Colonic mucosa (tissue), 4 donors: ENCODE data around the gene SPEF2. TPM values are rescaled to one million over a fixed set of nuclear protein-coding genes. Genes with fewer than 3 reads are reported as not detected.

Experiments
- DNase-seq: peaks from one replicate; pipeline ENCODE4 v3.0.0-alpha.2; 2020
- H3K27ac ChIP-seq: fragments of 200-600 bp; one replicate; pipeline ENCODE4 v1.8.0; 2021
- H3K27me3 ChIP-seq: fragments of 200-600 bp; one replicate; pipeline ENCODE4 v1.8.0; 2021
- H3K36me3 ChIP-seq: fragments of 200-600 bp; one replicate; pipeline ENCODE4 v1.8.0; 2021
- H3K4me1 ChIP-seq: fragments of 200-600 bp; one replicate; pipeline ENCODE4 v1.8.0; 2021; ENCODE audit warnings: mild to moderate bottlenecking
- H3K4me3 ChIP-seq: fragments of 200-600 bp; one replicate; pipeline ENCODE4 v1.8.0; 2021
- H3K9ac ChIP-seq, 2 donors: one replicate each; pipeline ENCODE4 v1.7.0; 2013; ENCODE audit warnings: control low read depth in 2 of 2, low read depth in 2 of 2, low read length in 2 of 2
- H3K9me3 ChIP-seq: fragments of 200-600 bp; one replicate; pipeline ENCODE4 v1.8.0; 2021
- CTCF ChIP-seq: fragments of 200-600 bp; IDR thresholded peaks from one replicate; pipeline ENCODE4 v1.8.0; 2022; ENCODE audit warnings: antibody characterized with exemption, mild to moderate bottlenecking
- intact Hi-C: fragments of 100-400 bp; cut with DNase I; formaldehyde crosslinking; loops from one replicate; pipeline ENCODE4 v1.14.1; 2022
- total RNA-seq, 2 donors: library from RNA; stranded (reverse); fragmentation: NEBNext Ultra II Directional in 1 of 2; extraction: Animal tissue kit (Norgen Biotek cat#: 25700) in 1 of 2; gene quantifications; one replicate each; pipeline ENCODE4 v1.2.1, GENCODE V29; 2021
- donor health status: healthy.
- donor health status: DM: no; HTN: no; CAD: no.
- donor health status: DM: no; HTN: no; CAD: no.

The SPEF2 gene
- total RNA-seq, 2 donors from 2014 or later = 3.3 to 6.0 TPM

GRCh38 chr5:35598707-35599370, 18.8 kb upstream of the SPEF2 start:
- no peak for TF ChIP-seq CTCF
- Histone ChIP-seq H3K9ac (no peak overlapping the region), H3K36me3 (no peaks in the 10 kb centered on the region), H3K9me3 (no peaks in the 10 kb centered on the region), H3K27ac (no peak overlapping the region), H3K27me3 (no peaks in the 10 kb centered on the region), H3K4me3 (no peak overlapping the region), H3K4me1 (no peaks in the 10 kb centered on the region)
- intact Hi-C loops = no loop called here
- peak; percentile 62 for DNase-seq

GRCh38 chr5:35600591-35600990, 17.1 kb upstream of the SPEF2 start:
- Histone ChIP-seq H3K9ac (no peak overlapping the region), H3K27me3 (no peaks in the 10 kb centered on the region), H3K9me3 (no peaks in the 10 kb centered on the region), H3K27ac (no peak overlapping the region), H3K36me3 (no peaks in the 10 kb centered on the region), H3K4me1 (no peaks in the 10 kb centered on the region), H3K4me3 (no peak overlapping the region)
- no peak for DNase-seq
- intact Hi-C loops = no loop called here
- TF ChIP-seq CTCF = no peak

- intact Hi-C loops = no loop called here
- peak; percentile 52 for DNase-seq
- TF ChIP-seq CTCF = no peak
- H3K27me3 ChIP-seq = no peaks in the 10 kb centered on the region
- no peaks in the 10 kb centered on the region for H3K4me1 ChIP-seq
- H3K9ac ChIP-seq = no peak overlapping the region
- no peaks in the 10 kb centered on the region for H3K36me3 ChIP-seq
- no peak overlapping the region for H3K4me3 ChIP-seq
- H3K27ac ChIP-seq = peak overlapping the region; percentile 52
- no peaks in the 10 kb centered on the region for H3K9me3 ChIP-seq
Measured at GRCh38 chr5:35608881-35609779, 8.5 kb upstream of the SPEF2 start.

GRCh38 chr5:35617060-35617434, 616 bp upstream of the SPEF2 start:
- no peak for TF ChIP-seq CTCF
- H3K27ac ChIP-seq = no peak overlapping the region
- H3K4me3 ChIP-seq = peak overlapping the region; percentile 77
- no peaks in the 10 kb centered on the region for H3K36me3 ChIP-seq
- intact Hi-C loops = loop anchor here (5.0 kb wide), 2 partner anchors 305 to 525 kb away; no protein-coding TSS in a partner anchor
- peaks cover 5% of the 10 kb centered on the region for H3K4me1 ChIP-seq
- H3K9ac ChIP-seq = no peak overlapping the region
- no peaks in the 10 kb centered on the region for H3K9me3 ChIP-seq
- no peak for DNase-seq
- no peaks in the 10 kb centered on the region for H3K27me3 ChIP-seq

GRCh38 chr5:35618304-35618636, 607 bp downstream of the SPEF2 start:
- Histone ChIP-seq H3K4me1 (peaks cover 5% of the 10 kb centered on the region), H3K27me3 (no peaks in the 10 kb centered on the region), H3K27ac (no peak overlapping the region), H3K9ac (peak overlapping the region; percentile 72 to 87), H3K4me3 (peak overlapping the region; percentile 77), H3K36me3 (no peaks in the 10 kb centered on the region), H3K9me3 (no peaks in the 10 kb centered on the region)
- intact Hi-C loops = loop anchor here (5.0 kb wide), 2 partner anchors 304 to 526 kb away; no protein-coding TSS in a partner anchor
- TF ChIP-seq CTCF = no peak
- DNase-seq = no peak
